ENCODE measurements around the gene SH3PXD2A. TPM values are rescaled to one million over a fixed set of nuclear protein-coding genes. Genes with fewer than 3 reads are reported as not detected.
A peak's percentile ranks its signal among the peaks of the same experiment; 100 is the strongest.

Gene SH3PXD2A
- total RNA-seq, 1 experiment from 2014 or later, result 13.2 TPM

- Mint-ChIP-seq H3K4me3 (ENCODE audit: unreplicated experiment) (no peak overlapping the region), H3K27ac (ENCODE audit: low read depth, unreplicated experiment) (no peak overlapping the region), H3K4me1 (ENCODE audit: insufficient read depth, unreplicated experiment) (peaks cover 31% of the 10 kb centered on the region), H3K27me3 (ENCODE audit: insufficient read depth, unreplicated experiment) (no peaks in the 10 kb centered on the region), H3K36me3 (ENCODE audit: insufficient read depth, unreplicated experiment) (peaks cover 7% of the 10 kb centered on the region), H3K9me3 (ENCODE audit: unreplicated experiment) (no peaks in the 10 kb centered on the region)
- intact Hi-C loops (cut with micrococcal nuclease), result loop anchor here (10.0 kb wide), 2 partner anchors 68 to 258 kb away; no protein-coding TSS in a partner anchor
- no peak for TF ChIP-seq CTCF (IDR thresholded peaks at IDR 0.05; ENCODE audit: unreplicated experiment)
- BruUV-seq (replicated peaks), result no TSS peak
- CTCF ChIA-PET, result interaction anchor here (0.6 to 6.7 kb wide), 11 partner anchors 10 to 166 kb away, joined by 3 to 95 read pairs (median 6); no protein-coding TSS in a partner anchor
- POLR2A ChIA-PET, result interaction anchor here (0.6 to 8.4 kb wide), 10 partner anchors 17 to 174 kb away, joined by 3 to 85 read pairs (median 4); no protein-coding TSS in a partner anchor
- DNase-seq (ENCODE audit: unreplicated experiment), result no peak
These were observed 2.5 kb downstream of the SH3PXD2A start for GRCh38 chr10:103852856-103853255.

GRCh38 chr10:103852189-103852711 is 3.1 kb downstream of the SH3PXD2A start:
- Mint-ChIP-seq H3K27me3 (ENCODE audit: insufficient read depth, unreplicated experiment) (no peaks in the 10 kb centered on the region), H3K27ac (ENCODE audit: low read depth, unreplicated experiment) (no peak overlapping the region), H3K36me3 (ENCODE audit: insufficient read depth, unreplicated experiment) (peaks cover 7% of the 10 kb centered on the region), H3K4me3 (ENCODE audit: unreplicated experiment) (no peak overlapping the region), H3K9me3 (ENCODE audit: unreplicated experiment) (no peaks in the 10 kb centered on the region), H3K4me1 (ENCODE audit: insufficient read depth, unreplicated experiment) (peaks cover 31% of the 10 kb centered on the region)
- POLR2A ChIA-PET, result interaction anchor here (0.6 to 8.4 kb wide), 5 partner anchors 19 to 113 kb away, joined by 3 to 85 read pairs (median 6); no protein-coding TSS in a partner anchor
- no peak for TF ChIP-seq CTCF (IDR thresholded peaks at IDR 0.05; ENCODE audit: unreplicated experiment)
- BruUV-seq (replicated peaks), result no TSS peak
- no peak for DNase-seq (ENCODE audit: unreplicated experiment)
- intact Hi-C loops (cut with micrococcal nuclease), result loop anchor here (10.0 kb wide), 2 partner anchors 67 to 257 kb away; no protein-coding TSS in a partner anchor
- CTCF ChIA-PET, result interaction anchor here (1.2 to 6.7 kb wide), 6 partner anchors 9 to 166 kb away, joined by 4 to 95 read pairs (median 10); no protein-coding TSS in a partner anchor

GRCh38 chr10:103851261-103851660 is 4.1 kb downstream of the SH3PXD2A start:
- H3K4me1 Mint-ChIP-seq (ENCODE audit: insufficient read depth, unreplicated experiment), result peaks cover 31% of the 10 kb centered on the region
- intact Hi-C loops (cut with micrococcal nuclease), result loop anchor here (10.0 kb wide), 2 partner anchors 66 to 256 kb away; no protein-coding TSS in a partner anchor
- BruUV-seq (replicated peaks), result no TSS peak
- no peak overlapping the region for H3K4me3 Mint-ChIP-seq (ENCODE audit: unreplicated experiment)
- TF ChIP-seq CTCF (IDR thresholded peaks at IDR 0.05; ENCODE audit: unreplicated experiment), result no peak
- H3K27me3 Mint-ChIP-seq (ENCODE audit: insufficient read depth, unreplicated experiment), result no peaks in the 10 kb centered on the region
- no peaks in the 10 kb centered on the region for H3K9me3 Mint-ChIP-seq (ENCODE audit: unreplicated experiment)
- CTCF ChIA-PET, result interaction anchor here (0.7 to 6.7 kb wide), 4 partner anchors 16 to 441 kb away, joined by 3 to 95 read pairs (median 4); no protein-coding TSS in a partner anchor
- H3K27ac Mint-ChIP-seq (ENCODE audit: low read depth, unreplicated experiment), result no peak overlapping the region
- POLR2A ChIA-PET, result interaction anchor here (1.0 to 8.4 kb wide), 2 partner anchors 20 to 70 kb away, joined by 4 to 85 read pairs; no protein-coding TSS in a partner anchor
- H3K36me3 Mint-ChIP-seq (ENCODE audit: insufficient read depth, unreplicated experiment), result peaks cover 12% of the 10 kb centered on the region
- no peak for DNase-seq (ENCODE audit: unreplicated experiment)

- no peak overlapping the region for H3K4me3 Mint-ChIP-seq (ENCODE audit: unreplicated experiment)
- TF ChIP-seq CTCF (IDR thresholded peaks at IDR 0.05; ENCODE audit: unreplicated experiment), result no peak
- intact Hi-C loops (cut with micrococcal nuclease), result loop anchor here (10.0 kb wide), 2 partner anchors 66 to 256 kb away; no protein-coding TSS in a partner anchor
- ChIA-PET POLR2A (interaction anchor here (0.8 to 8.4 kb wide), 2 partner anchors 21 to 37 kb away, joined by 3 to 85 read pairs; no protein-coding TSS in a partner anchor), CTCF (interaction anchor here (0.7 to 1.1 kb wide), 3 partner anchors 15 to 61 kb away, joined by 3 read pairs; no protein-coding TSS in a partner anchor)
- no TSS peak for BruUV-seq (replicated peaks)
- H3K9me3 Mint-ChIP-seq (ENCODE audit: unreplicated experiment), result no peaks in the 10 kb centered on the region
- no peaks in the 10 kb centered on the region for H3K27me3 Mint-ChIP-seq (ENCODE audit: insufficient read depth, unreplicated experiment)
- peak overlapping the region; percentile 79 for H3K27ac Mint-ChIP-seq (ENCODE audit: low read depth, unreplicated experiment)
- peaks cover 12% of the 10 kb centered on the region for H3K36me3 Mint-ChIP-seq (ENCODE audit: insufficient read depth, unreplicated experiment)
- no peak for DNase-seq (ENCODE audit: unreplicated experiment)
- peaks cover 31% of the 10 kb centered on the region for H3K4me1 Mint-ChIP-seq (ENCODE audit: insufficient read depth, unreplicated experiment)
These were observed 4.8 kb downstream of the SH3PXD2A start for GRCh38 chr10:103850572-103850895.

Measured in MCF 10A (cell line).